ENCODE results near the gene SYCE1L. TPM values are rescaled to one million over a fixed set of nuclear protein-coding genes. Genes with fewer than 3 reads are reported as not detected.

The SYCE1L gene
- total RNA-seq, 1 experiment from 2014 or later = 9.9 TPM

GRCh38 chr16:77220427-77220826 is 21.2 kb downstream of the SYCE1L start:
- no peak overlapping the region for H3K14ac ChIP-seq (ENCODE audit: insufficient read depth, low read length)
- no peak overlapping the region for H2BK120ac ChIP-seq (ENCODE audit: low read depth, low read length, poor library complexity, severe bottlenecking)
- no peaks in the 10 kb centered on the region for H3K9me3 ChIP-seq (ENCODE audit: control insufficient read depth, low read depth, low read length)
- H3K4me2 ChIP-seq (ENCODE audit: insufficient read depth, insufficient read length, low read length) = no peak overlapping the region
- H2AK5ac ChIP-seq (ENCODE audit: insufficient read length, low read length) = no peak overlapping the region
- no peaks in the 10 kb centered on the region for H3K79me2 ChIP-seq (ENCODE audit: insufficient read depth, low read length)
- H3K27me3 Mint-ChIP-seq (ENCODE audit: low read depth) = no peaks in the 10 kb centered on the region
- H3K4me1 Mint-ChIP-seq = peaks cover 8 to 10% of the 10 kb centered on the region in 2 experiments
- H3K36me3 Mint-ChIP-seq (ENCODE audit: insufficient read depth in 1 of 3, low read depth in 3 of 3) = peaks cover 0 to 4% (median 0%) of the 10 kb centered on the region in 3 experiments; a peak in 3 of 7 replicates
- H3K4ac ChIP-seq (ENCODE audit: low read depth, low read length) = no peak overlapping the region
- DNase-seq = no peak
- H2AFZ ChIP-seq (ENCODE audit: low read length) = no peak overlapping the region
- H2BK20ac ChIP-seq (ENCODE audit: low read depth, low read length, poor library complexity, severe bottlenecking) = no peak overlapping the region
- no CpG with 5 or more reads among the region's 3 CpGs for WGBS (ENCODE audit: extremely low coverage, insufficient read length, low lambda C conversion rate)
- H3K56ac ChIP-seq (ENCODE audit: insufficient read length, low read depth, low read length) = no peak overlapping the region
- H4K8ac ChIP-seq (replicated peaks; ENCODE audit: insufficient read length, low read depth, low read length) = no peak overlapping the region
- H2BK5ac ChIP-seq (ENCODE audit: insufficient read length, low read length) = no peak overlapping the region
- H4K20me1 ChIP-seq (ENCODE audit: control insufficient read depth, insufficient read depth, insufficient read length) = no peaks in the 10 kb centered on the region
- H2BK15ac ChIP-seq (ENCODE audit: low read depth, low read length) = no peak overlapping the region
- no peak overlapping the region for H4K91ac ChIP-seq (ENCODE audit: insufficient read length, low read depth, low read length)
- no peak overlapping the region for H2BK12ac ChIP-seq (ENCODE audit: insufficient read length, low read depth, low read length)
- no peak overlapping the region for H3K27ac ChIP-seq (ENCODE audit: insufficient read length, low read depth, low read length)
- H3K9me3 Mint-ChIP-seq = no peaks in the 10 kb centered on the region
- H3K23me2 ChIP-seq (ENCODE audit: insufficient read length, low read depth, low read length, poor library complexity, severe bottlenecking) = no peaks in the 10 kb centered on the region
- no peak overlapping the region for H3K9ac ChIP-seq (ENCODE audit: extremely low read depth, insufficient read length, low read length)
- no peak overlapping the region for H3K23ac ChIP-seq (ENCODE audit: insufficient read length, low read depth, low read length)
- H3K27me3 ChIP-seq (ENCODE audit: insufficient read depth, low read length) = no peaks in the 10 kb centered on the region
- no peaks in the 10 kb centered on the region for H3K79me1 ChIP-seq (ENCODE audit: insufficient read depth, low read depth, low read length, poor library complexity, severe bottlenecking)
- no peak overlapping the region for H3T11ph ChIP-seq (ENCODE audit: low read length)
- no peak overlapping the region for H3K4me3 Mint-ChIP-seq
- no peak for TF ChIP-seq CTCF (conservative IDR thresholded peaks at IDR 0.05)
- H3K18ac ChIP-seq (ENCODE audit: insufficient read length, low read depth, low read length) = no peak overlapping the region
- no peak overlapping the region for H4K5ac ChIP-seq (ENCODE audit: insufficient read length, low read depth, low read length)
- no peak overlapping the region for H3K27ac Mint-ChIP-seq
- no peaks in the 10 kb centered on the region for H3K4me1 ChIP-seq (ENCODE audit: insufficient read depth, low read length)

Data from H9 (cell line).